RWPE2 (cell line): ENCODE results near the gene CHPT1.

ENCODE experiments used
- ATAC-seq: fragments of 200-7000 bp; cut with Tn5 transposase; 3 replicates; pipeline ENCODE4 v1.9.1; 2021; ENCODE audit warnings: low read depth
- DNase-seq: peaks from one replicate; pipeline ENCODE4 v3.0.0-alpha.2; 2020; ENCODE audit warnings: low spot score
- H3K27ac ChIP-seq: fragments of 450-650 bp; 2 replicates; pipeline ENCODE4 v1.5.1; 2017; ENCODE audit warnings: mild to moderate bottlenecking; ENCODE audit not compliant: poor library complexity, severe bottlenecking
- H3K27me3 ChIP-seq: fragments of 250-450 bp; sonication (Bioruptor Pico); 2 replicates; pipeline ENCODE4 v1.5.1; 2021; ENCODE audit warnings: mild to moderate bottlenecking, moderate library complexity; ENCODE audit not compliant: insufficient read depth, poor library complexity, severe bottlenecking
- H3K36me3 ChIP-seq: fragments of 250-450 bp; sonication (Bioruptor Pico); 2 replicates; pipeline ENCODE4 v1.5.1; 2020; ENCODE audit warnings: low read depth, mild to moderate bottlenecking, moderate library complexity
- H3K4me1 ChIP-seq: fragments of 250-450 bp; sonication (Bioruptor Pico); 2 replicates; pipeline ENCODE4 v1.5.1; 2021; ENCODE audit warnings: mild to moderate bottlenecking, moderate library complexity; ENCODE audit not compliant: insufficient read depth, poor library complexity, severe bottlenecking
- H3K4me3 ChIP-seq: fragments of 250-450 bp; sonication (Bioruptor Pico); 2 replicates; pipeline ENCODE4 v1.5.1; 2021; ENCODE audit warnings: mild to moderate bottlenecking, moderate library complexity; ENCODE audit not compliant: severe bottlenecking
- H3K9me3 ChIP-seq: fragments of 250-450 bp; sonication (Bioruptor Pico); 2 replicates; pipeline ENCODE4 v1.5.1; 2021; ENCODE audit warnings: mild to moderate bottlenecking, moderate library complexity; ENCODE audit not compliant: severe bottlenecking
- CTCF ChIP-seq: fragments of 450-650 bp; IDR thresholded peaks from one replicate; pipeline ENCODE4 v1.5.1; 2017; ENCODE audit warnings: mild to moderate bottlenecking, moderate library complexity; ENCODE audit not compliant: poor library complexity, severe bottlenecking

CHPT1 gene

GRCh38 chr12:101703487-101703886, 6.0 kb downstream of the CHPT1 start:
- H3K27me3 ChIP-seq = no peaks in the 10 kb centered on the region
- DNase-seq = no peak
- no peak for TF ChIP-seq CTCF
- H3K4me3 ChIP-seq = no peak overlapping the region
- H3K4me1 ChIP-seq = peaks cover 10% of the 10 kb centered on the region
- no peak for ATAC-seq
- no peaks in the 10 kb centered on the region for H3K36me3 ChIP-seq
- peaks cover 3% of the 10 kb centered on the region for H3K9me3 ChIP-seq
- H3K27ac ChIP-seq = no peak overlapping the region

GRCh38 chr12:101706403-101706802, 9.0 kb downstream of the CHPT1 start:
- no peak overlapping the region for H3K4me3 ChIP-seq
- no peaks in the 10 kb centered on the region for H3K36me3 ChIP-seq
- peaks cover 3% of the 10 kb centered on the region for H3K9me3 ChIP-seq
- no peak for TF ChIP-seq CTCF
- no peak overlapping the region for H3K27ac ChIP-seq
- DNase-seq = no peak
- H3K4me1 ChIP-seq = no peaks in the 10 kb centered on the region
- no peaks in the 10 kb centered on the region for H3K27me3 ChIP-seq
- no peak for ATAC-seq

- no peak for DNase-seq
- no peak overlapping the region for H3K4me3 ChIP-seq
- no peak for TF ChIP-seq CTCF
- no peaks in the 10 kb centered on the region for H3K36me3 ChIP-seq
- no peak for ATAC-seq
- H3K27me3 ChIP-seq = no peaks in the 10 kb centered on the region
- H3K4me1 ChIP-seq = no peaks in the 10 kb centered on the region
- H3K9me3 ChIP-seq = peaks cover 3% of the 10 kb centered on the region
- no peak overlapping the region for H3K27ac ChIP-seq
Measured at GRCh38 chr12:101707131-101707782, 9.8 kb downstream of the CHPT1 start.

GRCh38 chr12:101710288-101710687, 12.8 kb downstream of the CHPT1 start:
- Histone ChIP-seq H3K27me3 (no peaks in the 10 kb centered on the region), H3K27ac (no peak overlapping the region), H3K36me3 (no peaks in the 10 kb centered on the region; the same call in 1 of the 2 replicates), H3K9me3 (no peaks in the 10 kb centered on the region), H3K4me1 (no peaks in the 10 kb centered on the region), H3K4me3 (no peak overlapping the region)
- no peak for ATAC-seq
- no peak for DNase-seq
- TF ChIP-seq CTCF = no peak

- ATAC-seq (no peak), DNase-seq (no peak)
- H3K9me3 ChIP-seq = no peaks in the 10 kb centered on the region
- H3K4me1 ChIP-seq = no peaks in the 10 kb centered on the region
- H3K27me3 ChIP-seq = no peaks in the 10 kb centered on the region
- peaks cover 7% of the 10 kb centered on the region for H3K36me3 ChIP-seq
- H3K4me3 ChIP-seq = no peak overlapping the region
- H3K27ac ChIP-seq = no peak overlapping the region
- TF ChIP-seq CTCF = no peak
Measured at GRCh38 chr12:101713059-101713682, 15.7 kb downstream of the CHPT1 start.
